ENCODE results near the gene THRA.

DNA sequence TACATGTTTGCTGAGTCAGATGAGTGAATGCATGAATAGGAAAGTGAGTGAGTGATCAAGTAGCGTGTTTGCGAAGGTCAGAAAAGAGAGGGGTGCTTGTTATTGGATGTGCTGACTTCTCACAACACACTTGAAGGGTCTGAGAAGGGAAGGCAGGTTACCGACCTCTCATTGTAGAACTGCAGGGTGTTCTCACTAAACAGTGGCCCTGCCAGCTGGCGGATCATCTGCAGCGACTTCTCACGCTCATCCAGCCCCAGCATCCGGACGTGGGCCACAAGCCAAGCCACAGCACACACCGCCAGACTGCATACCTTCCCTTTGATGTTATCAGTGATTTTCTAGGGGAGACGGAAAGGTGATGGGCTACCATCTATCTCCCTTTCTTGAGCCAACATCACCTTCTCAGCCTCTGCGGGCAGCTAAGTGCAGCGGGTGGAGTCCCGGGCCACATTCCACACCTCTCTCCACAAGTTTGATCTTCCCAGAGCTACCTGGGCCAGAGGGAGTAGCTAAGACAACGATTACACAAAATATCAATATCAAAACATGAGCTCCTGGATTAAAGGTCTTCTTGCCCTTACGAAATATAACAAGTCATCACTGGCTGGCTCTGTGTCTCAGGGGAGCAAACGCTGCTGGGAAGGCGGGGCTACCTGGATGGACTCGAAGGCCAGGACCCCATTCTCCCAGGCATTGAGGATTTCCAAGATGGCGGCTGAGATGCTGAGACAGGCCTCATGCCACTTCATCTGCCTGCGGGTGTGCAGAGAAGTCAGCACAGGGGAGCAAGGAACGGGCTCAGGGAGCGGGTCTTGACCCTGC lies 36.6 kb upstream of the THRA start:
- no peak for TF ChIP-seq CTCF (IDR thresholded peaks at IDR 0.05)
- no peak for TF ChIP-seq SIN3A (IDR thresholded peaks at IDR 0.05; ENCODE audit: borderline replicate concordance, insufficient read depth, low read depth, low read length)

Measured in Panc1 (cell line).